ENCODE data around the gene ANO2.

Gene ANO2

DNA sequence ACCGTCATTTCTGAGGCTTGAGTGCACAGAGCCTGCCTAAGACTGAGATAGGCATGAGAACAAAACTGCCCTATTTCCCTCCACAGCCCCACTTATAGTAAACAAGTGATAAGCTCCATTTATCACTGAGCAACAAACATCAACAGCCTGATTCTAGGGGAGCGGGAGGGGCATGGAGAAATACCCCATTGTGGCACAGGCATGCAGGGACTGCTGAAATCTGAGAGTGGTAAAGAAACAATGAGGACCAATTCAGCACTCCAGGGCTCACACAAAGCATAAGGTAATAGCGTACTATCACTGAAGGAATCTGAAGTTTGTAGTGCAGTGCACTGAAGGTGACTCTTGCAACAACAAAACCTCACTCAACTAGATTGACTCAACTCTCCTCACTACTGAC, 186.7 kb downstream of the ANO2 start:
- peak; percentile 20 for DNase-seq (ENCODE audit: low read depth, low spot score)
- Histone ChIP-seq H3K9me3 (ENCODE audit: insufficient read depth, low read length) (peaks cover 11% of the 10 kb centered on the region; the same call in 1 of the 2 replicates), H3K27me3 (ENCODE audit: insufficient read depth, insufficient read length) (no peaks in the 10 kb centered on the region), H3K4me3 (ENCODE audit: insufficient read length, low read depth) (no peak overlapping the region), H3K9ac (ENCODE audit: insufficient read length, low read depth) (no peak overlapping the region), H3K36me3 (ENCODE audit: insufficient read depth, insufficient read length, low read length) (no peaks in the 10 kb centered on the region), H3K4me1 (ENCODE audit: insufficient read depth, insufficient read length) (peaks cover 7% of the 10 kb centered on the region)
- TF ChIP-seq SUZ12 (IDR thresholded peaks at IDR 0.05; ENCODE audit: extremely low read depth, insufficient read depth, insufficient read length) = no peak
- TF ChIP-seq YY1 (IDR thresholded peaks at IDR 0.05; ENCODE audit: insufficient read depth, insufficient read length) = no peak
- no peak for TF ChIP-seq ZNF274 (IDR thresholded peaks at IDR 0.05; ENCODE audit: low read depth, low read length)

GRCh38 chr12:5756338-5756842, 188.7 kb downstream of the ANO2 start:
- Histone ChIP-seq H3K36me3 (ENCODE audit: insufficient read depth, insufficient read length, low read length) (no peaks in the 10 kb centered on the region), H3K9ac (ENCODE audit: insufficient read length, low read depth) (no peak overlapping the region), H3K4me3 (ENCODE audit: insufficient read length, low read depth) (no peak overlapping the region), H3K4me1 (ENCODE audit: insufficient read depth, insufficient read length) (peaks cover 7% of the 10 kb centered on the region), H3K9me3 (ENCODE audit: insufficient read depth, low read length) (peaks cover 11% of the 10 kb centered on the region; the same call in 1 of the 2 replicates), H3K27me3 (ENCODE audit: insufficient read depth, insufficient read length) (no peaks in the 10 kb centered on the region)
- no peak for TF ChIP-seq ZNF274 (IDR thresholded peaks at IDR 0.05; ENCODE audit: low read depth, low read length)
- TF ChIP-seq SUZ12 (IDR thresholded peaks at IDR 0.05; ENCODE audit: extremely low read depth, insufficient read depth, insufficient read length) = no peak
- no peak for TF ChIP-seq YY1 (IDR thresholded peaks at IDR 0.05; ENCODE audit: insufficient read depth, insufficient read length)
- DNase-seq (ENCODE audit: low read depth, low spot score) = no peak

- H3K4me1 ChIP-seq (ENCODE audit: insufficient read depth, insufficient read length) = no peaks in the 10 kb centered on the region
- no peak for DNase-seq (ENCODE audit: low read depth, low spot score)
- no peaks in the 10 kb centered on the region for H3K36me3 ChIP-seq (ENCODE audit: insufficient read depth, insufficient read length, low read length)
- no peaks in the 10 kb centered on the region for H3K27me3 ChIP-seq (ENCODE audit: insufficient read depth, insufficient read length)
- H3K9ac ChIP-seq (ENCODE audit: insufficient read length, low read depth) = no peak overlapping the region
- H3K4me3 ChIP-seq (ENCODE audit: insufficient read length, low read depth) = no peak overlapping the region
- H3K9me3 ChIP-seq (ENCODE audit: insufficient read depth, low read length) = no peaks in the 10 kb centered on the region
- TF ChIP-seq SUZ12 (IDR thresholded peaks at IDR 0.05; ENCODE audit: extremely low read depth, insufficient read depth, insufficient read length) (no peak), YY1 (IDR thresholded peaks at IDR 0.05; ENCODE audit: insufficient read depth, insufficient read length) (no peak), ZNF274 (IDR thresholded peaks at IDR 0.05; ENCODE audit: low read depth, low read length) (no peak)
These were observed 197.0 kb downstream of the ANO2 start for GRCh38 chr12:5748027-5748426.

DNA sequence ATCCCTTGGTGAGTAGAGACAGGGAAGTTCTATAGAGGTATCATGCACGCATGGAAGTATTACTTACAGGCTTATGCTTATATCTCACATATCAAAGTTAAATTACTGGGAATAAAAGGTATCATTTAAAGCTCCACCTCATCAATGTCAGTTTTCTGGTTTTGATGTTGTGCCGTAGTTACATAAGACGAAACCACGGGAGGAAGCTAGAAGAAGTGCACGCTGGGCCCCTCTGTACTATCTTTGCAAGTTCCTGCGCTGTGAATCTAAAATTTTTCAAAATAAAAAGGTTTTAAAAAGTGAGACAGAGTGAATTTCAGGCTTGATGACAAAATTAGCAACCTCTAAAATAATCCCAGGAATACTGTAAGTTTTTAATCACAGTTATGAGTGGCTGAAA, 198.1 kb downstream of the ANO2 start:
- DNase-seq (ENCODE audit: low read depth, low spot score) = no peak
- no peaks in the 10 kb centered on the region for H3K27me3 ChIP-seq (ENCODE audit: insufficient read depth, insufficient read length)
- no peak for TF ChIP-seq SUZ12 (IDR thresholded peaks at IDR 0.05; ENCODE audit: extremely low read depth, insufficient read depth, insufficient read length)
- TF ChIP-seq YY1 (IDR thresholded peaks at IDR 0.05; ENCODE audit: insufficient read depth, insufficient read length) = no peak
- no peak for TF ChIP-seq ZNF274 (IDR thresholded peaks at IDR 0.05; ENCODE audit: low read depth, low read length)
- H3K4me3 ChIP-seq (ENCODE audit: insufficient read length, low read depth) = no peak overlapping the region
- no peaks in the 10 kb centered on the region for H3K36me3 ChIP-seq (ENCODE audit: insufficient read depth, insufficient read length, low read length)
- H3K9me3 ChIP-seq (ENCODE audit: insufficient read depth, low read length) = no peaks in the 10 kb centered on the region
- no peaks in the 10 kb centered on the region for H3K4me1 ChIP-seq (ENCODE audit: insufficient read depth, insufficient read length)
- H3K9ac ChIP-seq (ENCODE audit: insufficient read length, low read depth) = no peak overlapping the region

- no peaks in the 10 kb centered on the region for H3K4me1 ChIP-seq (ENCODE audit: insufficient read depth, insufficient read length)
- no peak for TF ChIP-seq SUZ12 (IDR thresholded peaks at IDR 0.05; ENCODE audit: extremely low read depth, insufficient read depth, insufficient read length)
- H3K36me3 ChIP-seq (ENCODE audit: insufficient read depth, insufficient read length, low read length) = no peaks in the 10 kb centered on the region
- no peak overlapping the region for H3K4me3 ChIP-seq (ENCODE audit: insufficient read length, low read depth)
- no peaks in the 10 kb centered on the region for H3K9me3 ChIP-seq (ENCODE audit: insufficient read depth, low read length)
- no peak for DNase-seq (ENCODE audit: low read depth, low spot score)
- no peaks in the 10 kb centered on the region for H3K27me3 ChIP-seq (ENCODE audit: insufficient read depth, insufficient read length)
- H3K9ac ChIP-seq (ENCODE audit: insufficient read length, low read depth) = no peak overlapping the region
These were observed 198.8 kb downstream of the ANO2 start for GRCh38 chr12:5746036-5746908.

- no peaks in the 10 kb centered on the region for H3K27me3 ChIP-seq (ENCODE audit: insufficient read depth, insufficient read length)
- no peak overlapping the region for H3K4me3 ChIP-seq (ENCODE audit: insufficient read length, low read depth)
- no peaks in the 10 kb centered on the region for H3K4me1 ChIP-seq (ENCODE audit: insufficient read depth, insufficient read length)
- DNase-seq (ENCODE audit: low read depth, low spot score) = peak; percentile 97
- H3K9ac ChIP-seq (ENCODE audit: insufficient read length, low read depth) = no peak overlapping the region
- no peaks in the 10 kb centered on the region for H3K36me3 ChIP-seq (ENCODE audit: insufficient read depth, insufficient read length, low read length)
- no peaks in the 10 kb centered on the region for H3K9me3 ChIP-seq (ENCODE audit: insufficient read depth, low read length)
- TF ChIP-seq ZNF274 (IDR thresholded peaks at IDR 0.05; ENCODE audit: low read depth, low read length) (no peak), YY1 (IDR thresholded peaks at IDR 0.05; ENCODE audit: insufficient read depth, insufficient read length) (no peak), SUZ12 (IDR thresholded peaks at IDR 0.05; ENCODE audit: extremely low read depth, insufficient read depth, insufficient read length) (no peak)
These were observed 199.7 kb downstream of the ANO2 start for GRCh38 chr12:5745251-5745888.

- Histone ChIP-seq H3K4me1 (ENCODE audit: insufficient read depth, insufficient read length) (no peaks in the 10 kb centered on the region), H3K4me3 (ENCODE audit: insufficient read length, low read depth) (no peak overlapping the region), H3K27me3 (ENCODE audit: insufficient read depth, insufficient read length) (no peaks in the 10 kb centered on the region), H3K36me3 (ENCODE audit: insufficient read depth, insufficient read length, low read length) (no peaks in the 10 kb centered on the region), H3K9me3 (ENCODE audit: insufficient read depth, low read length) (no peaks in the 10 kb centered on the region), H3K9ac (ENCODE audit: insufficient read length, low read depth) (no peak overlapping the region)
- no peak for DNase-seq (ENCODE audit: low read depth, low spot score)
- no peak for TF ChIP-seq ZNF274 (IDR thresholded peaks at IDR 0.05; ENCODE audit: low read depth, low read length)
- no peak for TF ChIP-seq YY1 (IDR thresholded peaks at IDR 0.05; ENCODE audit: insufficient read depth, insufficient read length)
- TF ChIP-seq SUZ12 (IDR thresholded peaks at IDR 0.05; ENCODE audit: extremely low read depth, insufficient read depth, insufficient read length) = no peak
These were observed 202.8 kb downstream of the ANO2 start for GRCh38 chr12:5742258-5742657.
